Astrocyte (in vitro differentiated cells and primary cell): ENCODE measurements around the gene SLC8A2. TPM values are rescaled to one million over a fixed set of nuclear protein-coding genes. Genes with fewer than 3 reads are reported as not detected.

ENCODE experiments used
- DNase-seq: peaks from one replicate; pipeline ENCODE4 v3.0.0-alpha.2; 2010; ENCODE audit warnings: low read depth
- FAIRE-seq: peaks from 2 replicates; lab custom pipeline; 2011; peaks lifted over from hg19 to GRCh38; lab: Jason Lieb, UNC
- H2AFZ ChIP-seq: 2 replicates; pipeline ENCODE4 v1.6.0; 2012; ENCODE audit warnings: low read depth, low read length, inconsistent platforms
- H3K27ac ChIP-seq: 2 replicates; pipeline ENCODE4 v1.5.1; 2011; ENCODE audit warnings: low read depth, low read length, inconsistent platforms
- H3K27me3 ChIP-seq: 2 replicates; pipeline ENCODE4 v1.6.0; 2011; ENCODE audit warnings: low read length, inconsistent platforms; ENCODE audit not compliant: insufficient read depth
- H3K36me3 ChIP-seq: 2 replicates; pipeline ENCODE4 v1.5.1; 2011; ENCODE audit warnings: low read length, inconsistent platforms; ENCODE audit not compliant: insufficient read depth
- H3K4me1 ChIP-seq: 2 replicates; pipeline ENCODE4 v1.5.1; 2011; ENCODE audit warnings: low read length, inconsistent platforms; ENCODE audit not compliant: insufficient read depth
- H3K4me2 ChIP-seq: 2 replicates; pipeline ENCODE4 v1.6.0; 2012; ENCODE audit warnings: low read length, inconsistent platforms
- H3K4me3 ChIP-seq: 2 replicates; pipeline ENCODE4 v1.5.1; 2011; ENCODE audit warnings: low read depth, mild to moderate bottlenecking, low read length, inconsistent platforms; ENCODE audit not compliant: insufficient read depth
- H3K79me2 ChIP-seq: 2 replicates; pipeline ENCODE4 v1.6.0; 2012; ENCODE audit warnings: mild to moderate bottlenecking, low read length, inconsistent platforms; ENCODE audit not compliant: insufficient read depth
- H3K9ac ChIP-seq: 2 replicates; pipeline ENCODE4 v1.6.0; 2012; ENCODE audit warnings: mild to moderate bottlenecking, low read length, inconsistent platforms
- H3K9me3 ChIP-seq: 2 replicates; pipeline ENCODE4 v1.5.1; 2012; ENCODE audit warnings: low read depth, mild to moderate bottlenecking, low read length, inconsistent platforms; ENCODE audit not compliant: insufficient read depth
- H4K20me1 ChIP-seq: 2 replicates; pipeline ENCODE4 v1.6.0; 2012; ENCODE audit warnings: low read length, inconsistent platforms; ENCODE audit not compliant: insufficient read depth
- H3K27ac Mint-ChIP-seq: one replicate; pipeline ENCODE4 v1.8.0; 2021; ENCODE audit warnings: mild to moderate bottlenecking, mixed read lengths; ENCODE audit not compliant: unreplicated experiment
- H3K27me3 Mint-ChIP-seq: one replicate; pipeline ENCODE4 v1.8.0; 2021; ENCODE audit warnings: low read depth, mixed read lengths; ENCODE audit not compliant: unreplicated experiment
- H3K36me3 Mint-ChIP-seq: one replicate; pipeline ENCODE4 v1.8.0; 2021; ENCODE audit warnings: low read depth, mixed read lengths; ENCODE audit not compliant: unreplicated experiment
- H3K4me1 Mint-ChIP-seq: one replicate; pipeline ENCODE4 v1.8.0; 2021; ENCODE audit warnings: low read depth, mixed read lengths; ENCODE audit not compliant: unreplicated experiment
- H3K4me3 Mint-ChIP-seq: one replicate; pipeline ENCODE4 v1.8.0; 2021; ENCODE audit warnings: mild to moderate bottlenecking, moderate library complexity, mixed read lengths; ENCODE audit not compliant: unreplicated experiment
- H3K9me3 Mint-ChIP-seq: one replicate; pipeline ENCODE4 v1.8.0; 2021; ENCODE audit warnings: mild to moderate bottlenecking, mixed read lengths; ENCODE audit not compliant: unreplicated experiment
- EZH2 ChIP-seq: IDR thresholded peaks from 2 replicates; pipeline ENCODE4 v1.6.1; 2012; ENCODE audit warnings: mild to moderate bottlenecking, low read length, inconsistent platforms; ENCODE audit not compliant: insufficient read depth
- total RNA-seq: library from RNA; stranded (reverse); gene quantifications from 2 replicates; pipeline ENCODE4 v1.2.1, GENCODE V29; 2021
- TF ChIP-seq, protein P1 (sequence below): IDR thresholded peaks from 2 replicates; pipeline ENCODE4 v1.5.1; 2011; ENCODE audit warnings: low read depth, mild to moderate bottlenecking, inconsistent platforms, low read length, moderate library complexity; ENCODE audit not compliant: insufficient read depth

The SLC8A2 gene
- total RNA-seq, 1 donor from 2014 or later = 3.3 TPM

DNA sequence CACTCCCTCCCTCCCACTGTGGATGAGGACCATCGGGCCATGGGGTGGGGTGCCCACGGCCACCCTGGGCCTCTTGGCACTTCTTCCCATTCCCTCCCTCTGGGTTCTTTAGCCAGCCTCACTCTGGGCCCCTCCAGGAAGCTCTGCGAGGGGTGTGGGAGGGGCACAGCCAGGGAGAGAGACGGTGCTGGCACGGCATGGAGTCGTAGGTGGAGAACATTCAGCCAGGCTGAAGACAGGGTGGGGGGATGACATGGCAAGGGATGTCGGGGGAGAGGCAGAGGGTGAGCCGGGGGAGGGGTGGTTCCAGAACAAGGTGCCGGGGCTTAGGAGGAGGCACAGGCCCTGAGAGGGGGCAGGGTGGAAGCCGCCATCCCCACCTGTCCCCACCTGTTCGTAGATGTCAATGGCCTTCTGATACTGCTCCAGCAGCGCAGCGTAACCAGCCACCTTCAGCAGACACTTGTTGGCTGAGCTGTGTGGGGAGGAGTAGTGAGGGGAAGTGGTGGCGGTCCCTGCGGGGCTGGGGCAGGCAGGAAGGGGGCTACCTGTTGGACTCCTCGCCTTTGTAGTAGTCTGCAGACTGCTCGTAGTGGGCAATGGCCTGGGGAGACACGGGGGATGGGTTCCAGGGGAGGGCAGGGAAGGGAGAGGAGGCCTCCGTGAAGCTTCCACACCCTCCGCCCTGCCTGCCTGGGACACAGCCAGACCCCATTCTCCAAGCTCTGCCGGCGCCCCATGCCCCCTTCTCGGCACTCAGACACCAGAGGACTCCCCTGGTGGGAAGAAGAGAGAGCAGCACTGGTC lies 21.1 kb upstream of the SLC8A2 start:
- Histone ChIP-seq H3K4me1 (no peaks in the 10 kb centered on the region), H3K4me3 (no peak overlapping the region), H3K9me3 (no peaks in the 10 kb centered on the region), H2AFZ (no peak overlapping the region), H3K27ac (no peak overlapping the region), H3K27me3 (no peaks in the 10 kb centered on the region), H4K20me1 (peaks cover 39% of the 10 kb centered on the region), H3K4me2 (no peak overlapping the region), H3K36me3 (no peaks in the 10 kb centered on the region), H3K79me2 (no peaks in the 10 kb centered on the region), H3K9ac (no peak overlapping the region)
- H3K27ac Mint-ChIP-seq = no peak overlapping the region
- no peaks in the 10 kb centered on the region for H3K27me3 Mint-ChIP-seq
- DNase-seq = no peak
- peaks cover 2% of the 10 kb centered on the region for H3K9me3 Mint-ChIP-seq
- no peak for FAIRE-seq
- H3K4me3 Mint-ChIP-seq = no peak overlapping the region
- H3K36me3 Mint-ChIP-seq = peaks cover 14% of the 10 kb centered on the region
- TF ChIP-seq, protein P1, sequence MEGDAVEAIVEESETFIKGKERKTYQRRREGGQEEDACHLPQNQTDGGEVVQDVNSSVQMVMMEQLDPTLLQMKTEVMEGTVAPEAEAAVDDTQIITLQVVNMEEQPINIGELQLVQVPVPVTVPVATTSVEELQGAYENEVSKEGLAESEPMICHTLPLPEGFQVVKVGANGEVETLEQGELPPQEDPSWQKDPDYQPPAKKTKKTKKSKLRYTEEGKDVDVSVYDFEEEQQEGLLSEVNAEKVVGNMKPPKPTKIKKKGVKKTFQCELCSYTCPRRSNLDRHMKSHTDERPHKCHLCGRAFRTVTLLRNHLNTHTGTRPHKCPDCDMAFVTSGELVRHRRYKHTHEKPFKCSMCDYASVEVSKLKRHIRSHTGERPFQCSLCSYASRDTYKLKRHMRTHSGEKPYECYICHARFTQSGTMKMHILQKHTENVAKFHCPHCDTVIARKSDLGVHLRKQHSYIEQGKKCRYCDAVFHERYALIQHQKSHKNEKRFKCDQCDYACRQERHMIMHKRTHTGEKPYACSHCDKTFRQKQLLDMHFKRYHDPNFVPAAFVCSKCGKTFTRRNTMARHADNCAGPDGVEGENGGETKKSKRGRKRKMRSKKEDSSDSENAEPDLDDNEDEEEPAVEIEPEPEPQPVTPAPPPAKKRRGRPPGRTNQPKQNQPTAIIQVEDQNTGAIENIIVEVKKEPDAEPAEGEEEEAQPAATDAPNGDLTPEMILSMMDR = no peak
- no peak for TF ChIP-seq EZH2
- no peaks in the 10 kb centered on the region for H3K4me1 Mint-ChIP-seq

- no peak overlapping the region for H3K4me3 Mint-ChIP-seq
- FAIRE-seq (no peak), DNase-seq (no peak)
- no peaks in the 10 kb centered on the region for H3K27me3 Mint-ChIP-seq
- peaks cover 33% of the 10 kb centered on the region for H4K20me1 ChIP-seq
- H3K9me3 ChIP-seq = no peaks in the 10 kb centered on the region
- H3K4me3 ChIP-seq = no peak overlapping the region
- H3K27ac Mint-ChIP-seq = no peak overlapping the region
- H3K27ac ChIP-seq = no peak overlapping the region
- no peak overlapping the region for H3K9ac ChIP-seq
- no peak overlapping the region for H2AFZ ChIP-seq
- peaks cover 14% of the 10 kb centered on the region for H3K36me3 Mint-ChIP-seq
- no peaks in the 10 kb centered on the region for H3K27me3 ChIP-seq
- no peaks in the 10 kb centered on the region for H3K79me2 ChIP-seq
- H3K9me3 Mint-ChIP-seq = peaks cover 2% of the 10 kb centered on the region
- no peaks in the 10 kb centered on the region for H3K4me1 Mint-ChIP-seq
- H3K4me2 ChIP-seq = no peak overlapping the region
- TF ChIP-seq, protein P1 = no peak
- no peak for TF ChIP-seq EZH2
- H3K4me1 ChIP-seq = no peaks in the 10 kb centered on the region
- no peaks in the 10 kb centered on the region for H3K36me3 ChIP-seq
Measured at GRCh38 chr19:47492137-47492533, 20.4 kb upstream of the SLC8A2 start.
